Body of pancreas (tissue), 4 donors: ENCODE measurements around the gene PRKCB. TPM values are rescaled to one million over a fixed set of nuclear protein-coding genes. Genes with fewer than 3 reads are reported as not detected.

Experiments
- ATAC-seq: fragments of 150-250 bp; one replicate; pipeline ENCODE4 v1.9.1; 2016
- DNase-seq, 4 donors: peaks; one replicate each; pipeline ENCODE4 v3.0.0-alpha.2; 2019
- H3K27ac ChIP-seq, 4 donors: fragments of 200-600 bp; sonication (generic); 1 replicate in 3 of 4; 2 replicates in 1 of 4; pipeline versions ENCODE4 v1.5.1 to v1.6.1; 2016 to 2019; ENCODE audit warnings: mild to moderate bottlenecking in 1 of 4, mixed read lengths in 1 of 4, moderate library complexity in 1 of 4
- H3K27me3 ChIP-seq, 2 donors: fragments of 200-600 bp; sonication (generic); one replicate each; pipeline ENCODE4 v1.6.0; 2016; ENCODE audit warnings: mild to moderate bottlenecking in 1 of 2
- H3K36me3 ChIP-seq, 2 donors: fragments of 200-600 bp; sonication (generic); replicated peaks in 1 of 2; 2 replicates each; pipeline ENCODE4 v1.5.1; 2016; ENCODE audit warnings: low read depth in 2 of 2; ENCODE audit not compliant: insufficient read depth in 1 of 2
- H3K4me1 ChIP-seq: fragments of 200-600 bp; sonication (generic); one replicate; pipeline ENCODE4 v1.6.0; 2016
- H3K4me3 ChIP-seq, 2 donors: fragments of 200-600 bp; sonication (generic); 1 replicate in 1 of 2; 2 replicates in 1 of 2; pipeline ENCODE4 v1.5.1; 2016 to 2019
- H3K9me3 ChIP-seq, 3 donors: fragments of 200-600 bp; sonication (generic); 1 replicate in 2 of 3; 2 replicates in 1 of 3; pipeline ENCODE4 v1.5.1; 2016
- POLR2A ChIP-seq, 3 donors: fragments of 450-650 bp; IDR thresholded peaks; one replicate each; pipeline ENCODE4 v1.6.1; 2016; ENCODE audit warnings: antibody characterized with exemption in 3 of 3, mild to moderate bottlenecking in 2 of 3
- WGBS, 2 donors: methylation state at CpG; one replicate each; pipeline ENCODE4 v1.1.5; 2017; 5-methylcytosine and 5-hydroxymethylcytosine counted together
- intact Hi-C: fragments of 100-400 bp; cut with DNase I; formaldehyde crosslinking; loops from one replicate; pipeline ENCODE4 v1.15.1; 2023
- total RNA-seq, 2 donors: library from RNA; depleted of rRNA; stranded (reverse); fragments of >200 nt; gene quantifications; one replicate each; pipeline ENCODE4 v1.1.0, GENCODE V29; 2016
- TF ChIP-seq, protein P1 (sequence below), 7 experiments: fragments of 450-650 bp in 4 of 7; fragments of 200-600 bp in 3 of 7; sonication (generic) in 3 of 7; IDR thresholded peaks; one replicate each; pipeline ENCODE4 v1.5.1; 2016 to 2019; ENCODE audit warnings: antibody characterized with exemption in 7 of 7

Gene PRKCB
- total RNA-seq, 2 donors from 2014 or later = 0.33 to 10.6 TPM

DNA sequence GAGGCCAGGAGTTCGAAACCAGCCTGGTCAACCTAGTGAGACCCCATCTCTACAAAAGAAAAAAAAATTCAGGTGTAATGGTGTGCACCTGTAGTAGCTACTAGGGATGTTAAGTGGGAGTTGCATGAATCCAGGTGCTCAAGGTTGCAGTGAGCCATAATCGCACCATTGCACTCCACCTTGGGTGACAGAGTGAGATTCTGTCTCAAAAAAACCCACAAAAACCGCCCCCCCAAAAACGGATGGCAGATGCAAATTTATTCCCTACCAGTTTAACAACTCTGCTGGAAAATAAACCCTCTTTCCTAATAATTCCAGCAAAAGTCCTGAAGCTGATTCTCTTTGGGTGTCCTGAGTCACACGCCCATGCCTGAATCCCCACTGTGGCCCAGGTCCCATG lies 140.3 kb downstream of the PRKCB start:
- 57 to 66% methylated on average over 4 to 5 of the region's 5 CpGs for WGBS, 2 donors
- TF ChIP-seq, protein P1, sequence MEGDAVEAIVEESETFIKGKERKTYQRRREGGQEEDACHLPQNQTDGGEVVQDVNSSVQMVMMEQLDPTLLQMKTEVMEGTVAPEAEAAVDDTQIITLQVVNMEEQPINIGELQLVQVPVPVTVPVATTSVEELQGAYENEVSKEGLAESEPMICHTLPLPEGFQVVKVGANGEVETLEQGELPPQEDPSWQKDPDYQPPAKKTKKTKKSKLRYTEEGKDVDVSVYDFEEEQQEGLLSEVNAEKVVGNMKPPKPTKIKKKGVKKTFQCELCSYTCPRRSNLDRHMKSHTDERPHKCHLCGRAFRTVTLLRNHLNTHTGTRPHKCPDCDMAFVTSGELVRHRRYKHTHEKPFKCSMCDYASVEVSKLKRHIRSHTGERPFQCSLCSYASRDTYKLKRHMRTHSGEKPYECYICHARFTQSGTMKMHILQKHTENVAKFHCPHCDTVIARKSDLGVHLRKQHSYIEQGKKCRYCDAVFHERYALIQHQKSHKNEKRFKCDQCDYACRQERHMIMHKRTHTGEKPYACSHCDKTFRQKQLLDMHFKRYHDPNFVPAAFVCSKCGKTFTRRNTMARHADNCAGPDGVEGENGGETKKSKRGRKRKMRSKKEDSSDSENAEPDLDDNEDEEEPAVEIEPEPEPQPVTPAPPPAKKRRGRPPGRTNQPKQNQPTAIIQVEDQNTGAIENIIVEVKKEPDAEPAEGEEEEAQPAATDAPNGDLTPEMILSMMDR (IDR thresholded peaks at IDR 0.05) = no peak
- TF ChIP-seq POLR2A (IDR thresholded peaks at IDR 0.05) = no peak
- intact Hi-C loops = no loop called here

DNA sequence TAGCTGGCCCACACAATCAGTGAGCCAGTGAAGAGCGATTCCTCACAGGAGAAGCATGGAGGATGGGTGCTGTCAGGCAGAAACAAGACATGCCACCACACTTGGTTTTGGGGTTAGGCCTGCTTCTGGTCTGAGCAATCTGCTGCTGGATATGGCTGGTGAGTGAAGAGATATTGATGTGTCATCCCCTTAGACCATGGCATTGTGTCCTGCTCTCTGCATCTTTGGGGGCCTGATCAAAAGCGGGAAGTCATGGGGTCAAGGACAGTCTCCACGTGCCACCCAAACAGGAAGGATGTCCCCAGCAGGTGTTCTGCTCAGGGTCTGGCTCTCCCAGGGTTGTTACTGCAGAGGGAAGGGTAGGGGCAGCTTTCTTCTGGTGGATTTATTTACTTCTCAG lies 140.7 kb downstream of the PRKCB start:
- ATAC-seq (no peak), DNase-seq (no peak)
- no peak overlapping the region for H3K4me3 ChIP-seq
- WGBS, 2 donors = 37 to 50% methylated on average over 2 to 3 of the region's 3 CpGs
- H3K27me3 ChIP-seq = no peaks in the 10 kb centered on the region
- H3K9me3 ChIP-seq = no peaks in the 10 kb centered on the region
- no peaks in the 10 kb centered on the region for H3K36me3 ChIP-seq
- TF ChIP-seq POLR2A (IDR thresholded peaks at IDR 0.05) = no peak
- TF ChIP-seq, protein P1 (IDR thresholded peaks at IDR 0.05) = no peak
- no peak overlapping the region for H3K27ac ChIP-seq
- intact Hi-C loops = no loop called here
- H3K4me1 ChIP-seq = no peaks in the 10 kb centered on the region

More for the DNA sequence above, 140.3 kb downstream of the PRKCB start:
- Histone ChIP-seq H3K4me3 (no peak overlapping the region), H3K27ac (no peak overlapping the region), H3K9me3 (no peaks in the 10 kb centered on the region), H3K4me1 (no peaks in the 10 kb centered on the region), H3K27me3 (no peaks in the 10 kb centered on the region), H3K36me3 (no peaks in the 10 kb centered on the region)
- ATAC-seq (no peak), DNase-seq (no peak)

DNA sequence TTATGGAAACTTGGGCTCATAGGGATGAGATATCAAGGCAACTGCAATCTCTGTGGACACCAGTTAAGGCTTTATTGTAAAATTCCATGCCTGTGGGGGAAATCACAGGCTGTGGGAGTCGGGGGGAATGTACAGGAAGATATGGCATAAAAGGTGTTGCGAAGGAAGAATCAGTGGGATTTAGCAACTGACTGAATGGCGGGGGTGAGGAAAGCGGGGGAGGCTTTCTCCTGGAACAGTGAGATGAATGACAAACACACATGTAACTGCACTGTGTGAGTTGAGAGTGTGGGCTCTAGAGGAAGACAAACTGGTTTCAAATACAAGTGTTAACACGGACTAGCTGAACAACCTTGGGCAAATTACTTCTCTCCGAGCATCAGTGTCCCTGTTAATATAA lies 143.7 kb downstream of the PRKCB start:
- WGBS, 2 donors = 66 to 71% methylated on average over 6 of the region's 6 CpGs
- no peaks in the 10 kb centered on the region for H3K27me3 ChIP-seq
- no peak overlapping the region for H3K4me3 ChIP-seq
- no peak overlapping the region for H3K27ac ChIP-seq
- no peaks in the 10 kb centered on the region for H3K9me3 ChIP-seq
- no peaks in the 10 kb centered on the region for H3K36me3 ChIP-seq
- intact Hi-C loops = no loop called here
- TF ChIP-seq, protein P1 (IDR thresholded peaks at IDR 0.05) = no peak
- no peak for TF ChIP-seq POLR2A (IDR thresholded peaks at IDR 0.05)
- no peak for DNase-seq
- H3K4me1 ChIP-seq = no peaks in the 10 kb centered on the region
- no peak for ATAC-seq

DNA sequence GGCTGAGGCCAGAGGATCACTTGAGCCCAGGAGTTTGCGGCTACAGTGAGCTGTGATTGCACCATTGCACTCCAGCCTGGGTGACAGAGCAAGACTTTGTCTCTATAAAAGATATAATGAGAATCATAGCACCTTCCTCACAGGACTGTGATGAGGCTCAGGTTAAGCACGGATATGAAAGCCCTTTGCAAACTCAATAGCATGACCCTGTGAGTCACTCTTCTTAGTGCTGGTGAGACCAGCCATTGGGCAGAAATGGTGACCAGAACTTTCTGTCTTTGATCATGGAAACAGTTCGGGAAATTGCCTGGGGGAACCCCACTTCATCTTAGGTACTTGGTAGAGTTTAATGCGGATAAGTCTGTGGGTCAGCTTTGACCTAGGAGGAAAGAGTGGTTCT lies 144.2 kb downstream of the PRKCB start:
- no peaks in the 10 kb centered on the region for H3K4me1 ChIP-seq
- TF ChIP-seq, protein P1 (IDR thresholded peaks at IDR 0.05) = no peak
- no peak for TF ChIP-seq POLR2A (IDR thresholded peaks at IDR 0.05)
- intact Hi-C loops = no loop called here
- ATAC-seq = no peak
- WGBS, 2 donors = 65% methylated on average over 3 to 4 of the region's 4 CpGs
- H3K9me3 ChIP-seq = no peaks in the 10 kb centered on the region
- no peak for DNase-seq
- no peaks in the 10 kb centered on the region for H3K27me3 ChIP-seq
- H3K27ac ChIP-seq = no peak overlapping the region
- H3K36me3 ChIP-seq = no peaks in the 10 kb centered on the region
- H3K4me3 ChIP-seq = no peak overlapping the region
